HS-27A (cell line): Measurements from ENCODE around the gene TSSK6.

Experiments used
- DNase-seq: peaks from one replicate; pipeline ENCODE4 v3.0.0-alpha.2; 2012; ENCODE audit warnings: low read depth, missing footprints

TSSK6 gene

DNA sequence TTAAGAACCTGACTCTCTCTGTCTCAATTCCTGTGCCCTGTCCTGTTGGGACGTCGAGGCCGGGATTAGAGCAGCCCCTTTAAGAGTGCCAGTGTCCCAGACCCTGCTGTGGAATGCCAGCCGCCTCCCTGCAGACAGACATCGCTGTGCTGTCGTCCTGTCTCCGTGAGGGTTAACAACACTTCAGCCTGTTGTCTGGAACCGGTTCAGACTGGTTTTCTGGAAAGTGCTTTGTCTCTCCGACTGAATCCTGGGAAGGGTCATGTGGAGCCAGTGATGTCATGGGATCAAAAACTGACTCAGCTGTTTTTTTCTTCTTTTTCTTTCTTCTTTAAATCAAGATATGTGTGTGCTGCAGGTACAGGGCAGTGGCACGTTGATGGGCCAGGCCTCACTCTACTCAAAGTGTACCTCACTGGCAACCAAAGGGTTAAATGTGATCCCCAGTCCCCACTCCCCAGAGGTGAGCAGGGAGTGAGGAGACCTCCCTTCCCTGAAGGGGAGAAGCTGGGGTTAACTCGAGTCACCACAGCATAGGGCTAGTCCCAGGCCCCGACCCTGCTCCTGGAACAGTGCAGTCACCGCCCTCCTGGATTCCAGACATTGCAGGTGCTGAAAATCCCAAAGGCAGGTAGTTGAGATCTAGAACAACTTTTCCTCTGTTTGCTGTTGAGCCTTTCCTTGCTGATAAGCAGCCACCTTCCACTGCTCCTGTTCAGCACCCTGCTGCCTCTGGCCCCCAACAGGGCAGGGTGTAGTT is 50.8 kb downstream of the TSSK6 start:
- DNase-seq = no peak
